IPS DF 4.7 (cell line): ENCODE measurements around the gene ZCCHC3.

Experiments used
- DNase-seq: peaks from one replicate; pipeline ENCODE4 v3.0.0-alpha.2; 2013; ENCODE audit warnings: low spot score; ENCODE audit errors: extremely low read depth

The ZCCHC3 gene

DNA sequence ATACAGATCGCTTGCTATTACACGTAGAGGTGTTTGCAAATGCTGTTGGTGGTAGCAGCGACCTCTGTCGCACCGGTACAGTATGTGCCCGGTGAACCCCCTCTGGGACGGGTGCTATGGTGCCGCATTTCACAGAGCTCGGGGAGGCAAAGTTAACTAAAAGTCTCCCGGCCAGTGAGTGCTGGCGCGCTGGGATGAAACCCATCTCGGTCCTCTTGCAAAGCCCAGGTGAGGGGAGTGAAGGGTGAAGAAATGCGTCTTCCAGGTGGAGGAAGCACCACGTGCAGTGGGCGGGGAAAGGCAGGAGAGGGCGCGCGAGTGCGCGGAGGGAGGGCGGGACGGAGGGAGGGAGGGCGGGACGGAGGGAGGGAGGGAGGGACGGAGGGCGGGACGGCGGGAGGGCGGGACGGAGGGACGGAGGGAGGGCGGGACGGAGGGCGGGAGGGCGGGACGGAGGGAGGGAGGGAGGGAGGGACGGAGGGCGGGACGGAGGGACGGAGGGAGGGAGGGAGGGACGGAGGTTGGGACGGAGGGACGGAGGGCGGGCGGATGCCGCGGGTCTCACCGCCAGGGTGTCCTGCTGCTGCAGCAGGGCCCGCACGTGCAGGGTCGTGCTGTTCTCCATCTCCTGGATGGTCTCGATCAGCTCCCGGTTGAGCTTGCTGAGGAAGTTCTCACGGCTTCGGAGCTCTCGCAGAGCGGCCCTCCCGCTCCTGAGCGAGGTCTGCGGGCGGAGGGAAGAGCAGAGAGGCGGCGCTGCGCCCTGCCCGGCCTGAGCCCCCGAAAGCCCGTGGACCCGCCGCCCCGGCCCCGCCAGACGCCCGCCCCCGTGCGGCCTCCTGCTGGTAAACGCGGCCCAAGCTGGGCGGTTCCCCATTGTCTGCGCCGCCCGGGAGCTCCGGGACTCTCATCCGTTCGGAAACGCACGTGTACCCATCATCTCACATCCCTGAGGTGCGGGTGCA is 18.5 kb upstream of the ZCCHC3 start:
- DNase-seq: no peak

DNA sequence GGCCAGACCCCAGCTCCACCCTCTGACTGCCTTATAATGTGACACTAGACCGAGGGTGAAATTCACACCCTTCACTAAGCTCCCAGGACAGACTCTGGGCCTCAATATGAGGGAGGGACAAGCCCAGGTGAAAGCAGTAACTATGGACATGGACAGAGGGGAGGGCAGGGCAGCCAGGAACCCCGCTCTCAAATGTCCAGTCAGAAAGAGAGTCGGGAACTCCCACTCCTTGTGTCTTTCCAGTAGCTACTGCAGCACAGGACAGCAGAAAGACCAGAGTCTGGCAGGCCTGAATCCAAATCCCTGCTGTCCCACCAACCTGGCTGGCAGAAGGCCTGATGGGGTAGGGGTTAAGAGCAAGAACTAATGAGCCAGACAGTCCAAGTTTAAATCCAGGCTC is 13.2 kb upstream of the ZCCHC3 start:
- DNase-seq: no peak

DNA sequence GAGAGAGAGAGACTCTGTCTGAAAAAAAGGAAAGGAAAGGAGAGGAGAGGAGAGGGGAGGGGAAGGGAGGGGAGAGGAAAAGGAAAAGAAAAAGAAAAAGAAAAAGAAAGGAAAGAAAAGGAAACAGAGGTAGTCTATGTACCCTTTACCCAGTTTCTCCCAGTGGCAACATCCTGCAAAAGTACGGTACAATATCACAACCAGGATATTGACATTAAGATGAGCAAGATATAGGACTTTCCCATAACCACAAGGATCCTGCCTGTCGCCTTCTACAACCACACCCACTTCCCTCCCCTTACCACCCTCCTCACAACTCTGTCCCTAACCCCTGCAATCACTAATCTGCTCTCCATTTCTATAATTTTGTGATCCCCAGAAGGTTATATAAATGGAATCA is 10.9 kb upstream of the ZCCHC3 start:
- DNase-seq: no peak

DNA sequence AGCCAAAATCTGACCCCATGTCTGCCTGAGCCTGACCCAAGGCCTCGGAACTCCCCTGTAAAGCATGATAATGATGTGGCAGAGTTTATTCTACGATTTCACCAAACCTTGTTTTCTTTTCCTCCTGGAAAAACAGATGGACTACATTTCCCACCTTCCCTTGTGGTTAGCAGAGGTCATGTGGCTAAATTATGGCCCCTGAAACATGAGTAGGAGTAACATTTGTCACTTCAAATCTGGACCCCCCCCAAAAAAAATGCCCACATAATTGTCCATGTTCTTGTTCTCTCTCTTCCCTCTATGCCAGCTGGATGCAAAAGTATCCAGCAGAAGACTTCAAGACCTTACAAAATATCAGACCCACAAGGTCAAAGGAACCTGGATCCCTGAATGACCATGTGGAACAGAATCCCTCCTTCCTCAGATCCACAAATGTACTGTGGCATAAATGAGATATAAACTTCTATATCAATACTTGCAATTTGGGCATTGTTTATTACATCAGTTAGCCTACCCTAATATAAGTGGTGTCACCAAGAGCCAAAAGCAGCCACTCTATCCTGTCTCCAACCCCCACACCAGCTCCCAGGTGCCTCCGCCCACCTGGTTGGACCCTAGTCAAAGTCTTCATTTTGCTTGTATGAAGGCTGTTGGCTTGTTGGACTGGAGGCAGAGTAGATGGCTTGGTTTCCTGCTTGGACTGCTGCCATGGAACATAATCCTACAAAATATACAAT is 8.2 kb upstream of the ZCCHC3 start:
- no peak for DNase-seq

DNA sequence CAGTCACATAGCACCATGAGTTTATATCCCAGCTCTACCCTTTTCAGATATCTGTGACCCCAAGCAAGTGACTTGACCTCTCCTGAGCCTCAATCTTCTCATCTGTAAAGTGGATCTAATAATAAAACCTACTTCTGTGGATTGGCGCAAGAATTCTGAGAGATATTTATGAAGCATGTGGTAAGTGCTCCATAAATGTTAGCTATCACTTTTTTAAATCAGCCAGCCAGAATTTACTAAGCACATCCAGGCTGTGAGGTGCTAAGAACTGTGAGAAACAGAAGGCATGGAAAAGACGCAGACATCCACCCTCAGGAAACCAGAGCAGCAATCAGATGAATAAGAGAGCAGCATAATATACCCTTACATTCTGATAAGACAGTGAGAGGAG is 7.7 kb upstream of the ZCCHC3 start:
- no peak for DNase-seq

DNA sequence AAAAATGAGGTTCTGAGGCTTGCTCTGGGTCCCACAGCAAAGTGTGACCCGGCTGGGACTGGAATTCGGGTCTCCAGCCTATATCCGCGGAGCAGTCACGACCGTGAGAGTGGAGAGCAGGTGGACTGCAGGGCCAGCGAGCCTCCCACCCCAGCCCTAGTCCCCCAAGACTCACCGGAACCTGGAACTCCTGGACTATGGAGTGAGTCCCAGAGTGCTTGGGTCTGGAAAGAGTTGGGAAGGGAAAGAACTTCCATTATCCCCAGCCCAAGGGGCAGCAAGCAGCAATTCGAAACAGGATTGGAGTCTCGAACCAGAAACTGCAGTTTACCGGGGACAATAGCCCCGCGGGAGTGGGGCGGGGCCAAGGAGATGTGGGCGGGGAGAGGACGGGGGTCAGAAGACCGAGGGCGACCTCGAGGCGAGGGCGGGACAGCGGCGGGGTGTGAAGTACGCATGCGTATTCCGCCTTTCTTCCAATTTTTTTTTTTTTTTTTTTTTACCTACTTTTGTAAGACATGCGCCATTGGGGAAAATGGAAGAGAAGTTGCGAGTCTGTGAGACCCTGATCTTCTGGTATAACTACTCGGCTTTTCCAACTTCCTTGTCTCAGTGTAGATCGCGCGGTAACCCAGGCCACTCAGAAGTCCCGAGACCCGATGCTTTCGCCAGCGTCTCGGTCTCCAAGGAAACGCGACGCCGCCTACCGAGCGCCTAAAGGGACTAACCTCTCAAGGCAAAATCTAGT is 7.1 kb upstream of the ZCCHC3 start, which contains the start of gene C20orf96:
Gene C20orf96, minus strand, starts transcription at position 667 of the 748 bp plus-strand sequence. Its CDS starts 140 bp downstream, at position 527.
- no peak for DNase-seq

DNA sequence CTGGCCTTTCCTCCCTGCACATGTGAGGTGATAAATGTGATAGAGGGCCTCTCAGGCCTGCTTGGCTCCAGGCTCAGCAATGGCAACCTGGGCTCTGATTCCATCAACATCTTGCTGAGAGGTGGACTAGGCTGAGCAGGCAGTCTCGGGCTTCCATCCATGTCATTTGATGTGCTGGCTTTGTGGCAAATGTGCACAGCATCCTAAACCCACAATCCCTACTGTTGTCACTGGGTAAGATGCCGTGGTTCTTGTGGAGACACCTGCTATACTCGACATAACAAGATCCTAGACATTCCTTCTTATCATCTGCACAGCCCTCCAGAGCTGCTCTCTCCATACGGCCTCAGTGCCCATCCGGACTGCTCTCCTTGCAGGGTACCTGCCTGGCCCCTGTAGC is 2.8 kb upstream of the ZCCHC3 start:
- DNase-seq: no peak

DNA sequence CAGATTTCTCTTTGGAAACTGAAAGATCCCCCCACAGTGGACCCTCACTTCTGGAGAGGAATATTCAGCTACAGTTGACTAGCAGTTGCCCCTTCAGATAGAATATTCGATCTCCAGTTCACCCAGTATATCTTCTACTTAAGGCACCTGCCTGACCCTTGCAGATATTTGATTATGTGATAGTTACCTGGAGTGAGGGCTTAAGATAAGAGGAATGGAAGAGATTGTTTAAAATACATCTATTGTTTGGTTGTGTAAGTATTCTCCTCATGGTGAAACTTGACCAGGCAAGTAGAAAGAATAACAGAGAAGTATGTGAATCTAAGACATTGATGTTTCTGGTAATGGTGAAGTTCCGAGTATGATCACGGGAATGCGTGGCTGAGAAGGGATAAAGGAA is 1.6 kb upstream of the ZCCHC3 start:
- DNase-seq: no peak

DNA sequence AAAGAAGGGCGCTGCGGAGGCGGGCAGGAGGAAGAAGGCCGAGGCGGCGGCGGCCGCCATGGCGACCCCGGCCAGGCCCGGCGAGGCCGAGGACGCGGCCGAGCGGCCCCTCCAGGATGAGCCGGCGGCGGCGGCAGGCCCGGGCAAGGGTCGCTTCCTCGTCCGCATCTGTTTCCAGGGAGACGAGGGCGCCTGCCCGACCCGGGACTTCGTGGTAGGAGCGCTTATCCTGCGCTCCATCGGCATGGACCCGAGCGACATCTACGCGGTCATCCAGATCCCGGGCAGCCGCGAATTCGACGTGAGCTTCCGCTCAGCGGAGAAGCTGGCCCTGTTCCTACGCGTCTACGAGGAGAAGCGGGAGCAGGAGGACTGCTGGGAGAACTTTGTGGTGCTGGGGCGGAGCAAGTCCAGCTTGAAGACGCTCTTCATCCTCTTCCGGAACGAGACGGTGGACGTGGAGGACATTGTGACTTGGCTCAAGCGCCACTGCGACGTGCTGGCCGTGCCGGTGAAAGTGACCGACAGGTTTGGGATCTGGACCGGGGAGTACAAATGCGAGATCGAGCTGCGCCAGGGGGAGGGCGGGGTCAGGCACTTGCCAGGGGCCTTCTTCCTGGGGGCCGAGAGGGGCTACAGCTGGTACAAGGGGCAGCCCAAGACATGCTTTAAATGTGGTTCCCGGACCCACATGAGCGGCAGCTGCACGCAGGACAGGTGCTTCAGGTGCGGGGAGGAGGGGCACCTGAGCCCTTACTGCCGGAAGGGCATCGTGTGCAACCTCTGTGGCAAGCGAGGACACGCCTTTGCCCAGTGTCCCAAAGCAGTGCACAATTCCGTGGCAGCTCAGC is 780 bp downstream of the ZCCHC3 start:
- no peak for DNase-seq

DNA sequence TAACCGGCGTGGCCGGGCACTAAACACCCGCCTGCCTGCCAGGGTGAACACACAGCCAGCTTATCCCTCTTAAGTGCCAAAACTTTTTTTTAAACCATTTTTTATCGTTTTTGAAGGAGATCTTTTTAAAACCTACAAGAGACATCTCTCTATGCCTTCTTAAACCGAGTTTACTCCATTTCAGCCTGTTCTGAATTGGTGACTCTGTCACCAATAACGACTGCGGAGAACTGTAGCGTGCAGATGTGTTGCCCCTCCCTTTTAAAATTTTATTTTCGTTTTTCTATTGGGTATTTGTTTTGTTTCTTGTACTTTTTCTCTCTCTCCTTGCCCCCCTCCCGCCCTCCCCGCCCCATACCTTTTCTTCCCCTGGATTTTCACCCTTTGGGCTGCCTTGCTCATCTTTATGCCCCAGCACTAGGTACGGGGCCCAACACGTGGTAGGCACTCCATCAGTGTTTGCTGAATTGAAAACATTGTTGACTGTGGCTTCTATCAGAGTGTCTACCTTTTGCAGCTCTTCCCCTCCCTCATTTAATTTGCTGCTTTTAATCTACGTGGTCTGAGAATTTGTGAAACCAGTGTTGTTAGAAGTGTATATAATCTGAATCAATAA is 1.5 kb downstream of the ZCCHC3 start:
- no peak for DNase-seq

DNA sequence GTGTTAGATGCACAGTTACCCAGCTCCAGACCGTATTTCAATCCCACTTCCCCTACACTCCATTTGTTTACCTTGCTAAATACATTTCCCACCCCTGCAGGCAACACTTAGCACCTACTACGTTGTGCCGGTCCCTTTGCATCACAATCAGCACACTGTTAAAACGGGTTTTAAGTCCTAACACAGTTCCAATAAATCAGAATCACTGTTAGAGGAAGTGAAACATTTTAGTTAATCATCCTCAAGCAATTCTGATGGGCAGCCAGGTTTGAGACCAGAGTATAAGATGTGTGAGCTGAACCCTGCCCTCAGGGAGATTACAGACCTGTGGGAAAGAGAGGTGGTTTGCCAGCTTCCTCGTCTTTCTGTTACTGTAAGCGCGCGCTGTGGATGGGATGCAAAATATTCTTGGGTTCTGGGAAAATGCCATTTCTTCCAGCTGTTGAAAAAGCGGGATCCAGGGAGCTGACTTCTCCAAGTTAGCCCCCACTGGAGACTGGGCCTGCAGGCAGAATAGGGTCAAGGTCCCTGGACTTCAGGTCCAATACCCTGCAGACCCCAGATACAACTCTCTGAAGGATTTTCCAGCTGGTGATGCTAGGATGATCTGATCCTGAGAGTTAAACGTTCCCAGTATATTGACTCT is 3.1 kb downstream of the ZCCHC3 start:
- DNase-seq: no peak

DNA sequence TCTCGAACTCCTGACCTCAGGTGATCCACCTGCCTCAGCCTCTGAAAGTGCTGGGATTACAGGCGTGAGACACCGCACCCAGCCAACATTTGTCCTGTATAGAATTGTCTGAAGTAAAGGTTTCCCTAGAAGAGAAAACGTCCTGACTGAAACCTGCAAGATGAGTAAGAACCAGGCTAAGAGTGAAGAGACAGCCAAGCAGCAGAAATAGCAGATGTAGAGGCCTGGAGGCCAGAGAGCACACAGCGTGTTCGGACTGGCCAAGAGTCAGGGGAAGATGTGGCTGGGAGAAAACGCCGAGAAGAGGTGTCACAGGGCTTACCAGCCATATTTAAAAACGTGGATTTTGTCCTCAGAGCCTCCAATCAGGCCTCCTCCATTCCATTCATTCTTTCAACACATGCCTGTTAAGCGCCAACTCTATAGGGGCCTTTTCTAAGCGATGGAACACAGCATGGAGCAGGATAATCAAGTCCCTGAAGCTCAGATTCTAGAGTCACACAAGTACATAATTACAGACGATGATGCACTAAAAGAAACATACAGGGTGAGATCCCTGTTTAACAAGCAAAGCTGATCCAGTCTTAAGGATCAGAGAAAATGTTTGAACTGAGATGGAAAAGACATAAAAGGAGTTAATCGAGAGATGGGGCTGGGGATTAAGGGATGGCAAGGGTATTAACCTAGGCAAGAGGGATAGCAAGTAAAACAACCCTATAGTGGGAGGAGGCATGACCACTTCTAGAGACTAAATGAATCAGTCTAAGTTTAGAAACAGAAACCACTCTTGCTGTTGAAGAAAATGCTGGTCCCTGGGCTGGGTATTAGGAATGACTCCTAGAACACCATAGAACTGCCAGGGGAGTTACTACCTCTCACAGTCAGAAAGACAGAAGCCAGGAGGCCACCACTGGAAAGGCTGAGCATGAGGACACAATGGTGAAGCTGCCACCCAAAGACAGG is 4.8 kb downstream of the ZCCHC3 start:
- no peak for DNase-seq

DNA sequence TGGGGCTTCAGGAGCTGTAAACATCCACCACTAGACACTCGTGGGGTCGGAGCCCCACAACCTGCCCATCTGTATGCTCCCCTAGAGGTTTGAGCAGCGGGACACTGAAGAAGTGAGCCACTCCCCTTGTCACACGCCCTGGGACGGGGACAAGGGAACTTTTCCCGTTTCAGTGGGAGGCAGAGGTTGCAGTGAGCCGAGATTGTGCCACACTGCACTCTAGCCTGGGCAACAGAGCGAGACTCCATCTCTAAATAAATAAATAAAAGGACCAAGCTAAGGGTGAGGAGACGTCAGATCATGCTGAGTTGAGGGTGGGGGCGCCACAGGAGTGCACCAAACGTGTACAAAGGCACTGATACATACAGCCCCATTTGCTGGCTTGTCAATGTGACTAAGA is 8.4 kb downstream of the ZCCHC3 start:
- DNase-seq: no peak

DNA sequence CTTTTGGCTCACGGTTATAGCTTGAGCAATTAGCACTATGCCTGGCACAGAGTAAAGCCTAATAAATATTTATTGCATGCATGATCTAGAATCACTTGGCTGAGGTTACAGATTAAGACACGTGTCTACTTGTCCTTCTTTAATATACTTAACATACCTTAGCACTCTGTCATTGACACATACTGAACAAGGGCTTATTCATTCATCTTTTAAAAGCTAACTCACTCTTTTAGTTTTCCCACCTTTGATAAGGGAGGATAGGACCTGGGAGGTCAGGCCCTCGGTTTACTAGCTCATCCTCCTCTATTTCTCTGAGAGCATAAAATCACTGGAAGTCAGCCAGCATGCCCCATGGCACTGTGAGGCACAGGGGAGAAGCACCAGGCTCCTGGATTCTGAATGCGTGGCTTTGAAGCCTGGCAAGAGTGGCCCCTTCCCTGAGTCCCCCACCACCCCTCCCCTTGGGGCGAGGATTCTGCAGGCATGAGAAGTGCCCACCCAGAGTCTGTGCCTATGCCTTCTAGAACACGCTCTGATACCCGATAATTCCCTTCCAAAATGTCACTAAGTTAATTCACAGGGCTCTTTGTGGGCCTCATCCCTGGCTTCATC is 11.2 kb downstream of the ZCCHC3 start:
- no peak for DNase-seq

DNA sequence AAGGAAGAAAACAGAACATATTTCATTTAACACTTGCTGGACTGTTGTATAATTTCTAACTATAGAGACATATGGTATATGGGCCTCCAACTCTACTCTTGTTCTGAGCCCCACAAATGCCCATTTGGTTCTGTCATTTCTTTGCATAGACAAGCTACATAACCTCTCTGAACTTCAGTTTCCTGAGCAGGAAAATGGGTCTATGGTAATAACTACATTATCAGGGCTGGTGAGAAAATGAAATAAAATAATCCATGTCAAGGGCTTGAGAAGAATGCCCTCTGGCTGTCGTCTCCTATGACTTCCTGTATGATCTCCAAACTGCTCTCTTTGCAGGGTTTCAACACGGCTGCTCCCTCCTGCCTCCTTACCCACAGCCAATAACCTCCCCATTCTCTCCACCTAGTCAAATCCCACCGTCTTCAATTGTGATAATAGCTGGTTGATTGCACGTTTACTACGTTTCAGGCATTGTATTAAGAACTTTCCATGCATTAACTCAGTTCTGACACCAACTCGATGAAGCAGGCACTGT is 12.0 kb downstream of the ZCCHC3 start:
- no peak for DNase-seq

DNA sequence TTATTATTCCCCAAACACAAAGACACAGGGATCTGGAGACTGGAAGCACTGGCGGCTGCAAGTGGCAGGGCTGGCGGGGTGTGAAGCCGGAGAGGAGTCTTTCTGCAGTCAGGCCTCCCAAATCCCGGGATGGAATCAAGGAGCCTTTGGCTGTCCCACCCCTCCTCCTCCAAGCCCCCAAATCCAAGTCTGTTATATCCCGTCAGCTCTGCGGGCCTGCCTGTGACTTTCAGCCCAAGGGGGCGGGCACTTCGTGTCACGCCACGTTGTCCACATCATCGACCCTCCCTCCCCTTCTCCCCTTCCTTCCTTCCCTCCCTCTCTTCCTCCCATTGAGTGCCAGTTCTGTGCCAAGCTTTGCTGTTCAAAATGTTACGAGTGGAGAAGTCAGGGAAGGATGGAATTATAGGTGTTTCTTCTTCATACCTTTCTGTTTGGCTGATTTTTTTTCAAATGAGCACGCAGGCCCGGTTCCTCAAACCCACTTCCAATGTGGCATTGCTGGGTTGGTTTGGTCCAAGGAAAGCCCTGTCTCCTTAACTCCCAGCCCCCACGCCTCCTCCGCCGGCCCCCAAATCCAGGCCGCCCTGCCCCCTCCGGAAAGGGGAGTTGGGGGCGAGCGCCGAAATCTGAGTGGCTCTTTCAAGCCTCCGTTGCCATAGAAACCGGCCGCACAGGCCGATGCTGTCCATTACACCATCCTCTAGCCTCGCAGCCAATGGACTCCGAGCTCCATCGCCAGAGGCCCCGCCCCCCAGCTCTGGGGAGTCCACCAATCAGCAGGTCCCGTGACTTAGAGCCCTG is 12.7 kb downstream of the ZCCHC3 start:
- DNase-seq: no peak

DNA sequence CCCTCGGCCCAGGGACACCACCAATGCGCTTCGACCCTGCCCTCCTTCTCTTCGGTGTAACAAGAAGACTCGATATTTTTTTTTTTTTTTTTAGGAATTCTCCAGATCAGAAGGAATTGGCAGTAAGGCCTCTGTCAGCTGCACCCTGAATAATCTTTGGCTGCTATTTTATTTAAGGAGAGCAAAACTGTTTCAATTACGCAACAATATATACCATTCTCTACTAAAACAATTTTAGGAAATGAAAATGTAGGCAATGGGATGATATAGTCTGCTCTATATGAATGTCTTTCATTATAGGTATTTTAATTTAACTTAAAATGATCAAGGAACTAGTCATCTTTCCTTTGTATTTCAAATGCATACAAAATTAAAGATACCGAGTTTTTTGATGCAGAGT is 13.3 kb downstream of the ZCCHC3 start:
- DNase-seq: no peak
